ENCODE data around the gene MIXL1.
"Not testable (repeated sequence)": the region's sequence is repeated elsewhere in the genome, so short reads cannot be mapped to it uniquely, and the experiment has no call there.

DNA sequence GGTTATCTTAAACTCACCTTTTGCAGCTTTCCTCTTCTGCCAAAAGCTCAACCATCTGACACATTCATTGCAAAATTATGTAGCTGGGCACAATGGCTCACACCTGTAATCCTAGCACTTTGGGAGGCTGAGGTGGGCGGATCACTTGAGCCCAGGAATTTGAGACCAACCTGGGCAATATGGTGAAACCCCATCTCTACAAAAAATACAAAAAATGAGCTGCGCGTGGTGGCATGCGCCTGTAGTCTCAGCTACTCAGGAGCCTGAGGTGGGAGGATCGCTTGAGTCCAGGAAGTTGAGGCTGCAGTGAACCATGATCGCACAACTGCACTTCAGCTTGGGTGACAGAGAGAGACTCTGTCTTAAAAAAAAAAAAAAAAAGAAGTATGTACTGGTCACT lies 20.8 kb upstream of the MIXL1 start:
- not testable (repeated sequence) for TF ChIP-seq EZH2phosphoT487 (IDR thresholded peaks at IDR 0.05; ENCODE audit: insufficient read depth, low read depth); EZH2 (IDR thresholded peaks at IDR 0.05; ENCODE audit: insufficient read depth, poor library complexity, severe bottlenecking)
